Suprapubic skin (tissue), 4 donors: ENCODE measurements around the gene COBLL1. TPM values are rescaled to one million over a fixed set of nuclear protein-coding genes. Genes with fewer than 3 reads are reported as not detected.

ENCODE experiments used
- DNase-seq, 2 donors: peaks; one replicate each; pipeline ENCODE4 v3.0.0-alpha.2; 2019; ENCODE audit warnings: low spot score in 2 of 2
- H3K27ac ChIP-seq: fragments of 200-600 bp; sonication (generic); one replicate; pipeline ENCODE4 v1.5.1; 2019
- H3K27me3 ChIP-seq: fragments of 200-600 bp; sonication (generic); one replicate; pipeline ENCODE4 v1.5.1; 2019
- H3K36me3 ChIP-seq: fragments of 200-600 bp; sonication (generic); one replicate; pipeline ENCODE4 v1.5.1; 2019
- H3K4me1 ChIP-seq: fragments of 200-600 bp; sonication (generic); one replicate; pipeline ENCODE4 v1.5.1; 2019
- H3K4me3 ChIP-seq: fragments of 200-600 bp; sonication (generic); one replicate; pipeline ENCODE4 v1.5.1; 2019; ENCODE audit warnings: mild to moderate bottlenecking
- H3K9me3 ChIP-seq: fragments of 200-600 bp; sonication (generic); one replicate; pipeline ENCODE4 v1.5.1; 2019
- CTCF ChIP-seq, 2 donors: fragments of 200-600 bp in 1 of 2; fragments of 450-650 bp in 1 of 2; sonication (generic) in 1 of 2; IDR thresholded peaks; one replicate each; pipeline ENCODE4 v1.5.1; 2016 to 2019; ENCODE audit warnings: antibody characterized with exemption in 2 of 2, mild to moderate bottlenecking in 1 of 2, moderate library complexity in 1 of 2
- EP300 ChIP-seq: sonication (generic); formaldehyde crosslinking; IDR thresholded peaks from one replicate; pipeline ENCODE4 v1.6.1; 2017; ENCODE audit warnings: antibody characterized with exemption
- POLR2A ChIP-seq, 2 donors: fragments of 450-650 bp; IDR thresholded peaks; one replicate each; pipeline ENCODE4 v1.6.1; 2017; ENCODE audit warnings: antibody characterized with exemption in 2 of 2, mild to moderate bottlenecking in 2 of 2, moderate library complexity in 2 of 2
- POLR2AphosphoS5 ChIP-seq, 3 donors: sonication (generic); formaldehyde crosslinking; IDR thresholded peaks; one replicate each; pipeline ENCODE4 v1.6.1; 2017; ENCODE audit warnings: antibody characterized with exemption in 3 of 3
- WGBS: methylation state at CpG from one replicate; pipeline ENCODE4 v1.1.5; 2018; 5-methylcytosine and 5-hydroxymethylcytosine counted together
- total RNA-seq, 4 donors: library from RNA; depleted of rRNA; stranded (reverse); fragments of >200 nt; gene quantifications; one replicate each; pipeline ENCODE4 v1.1.0, GENCODE V29; 2016

COBLL1 gene
- total RNA-seq, 4 donors from 2014 or later: 36.2 to 170 (median 61.0) TPM

GRCh38 chr2:164694275-164694695, 147.3 kb downstream of the COBLL1 start:
- DNase-seq: no peak
- Histone ChIP-seq H3K27me3 (no peaks in the 10 kb centered on the region), H3K4me1 (no peaks in the 10 kb centered on the region), H3K9me3 (no peaks in the 10 kb centered on the region), H3K36me3 (peaks cover 45% of the 10 kb centered on the region), H3K4me3 (no peak overlapping the region), H3K27ac (no peak overlapping the region)
- WGBS: 89% methylated on average over 6 of the region's 6 CpGs
- TF ChIP-seq CTCF (IDR thresholded peaks at IDR 0.05) (no peak), EP300 (no peak), POLR2A (IDR thresholded peaks at IDR 0.05) (no peak), POLR2AphosphoS5 (IDR thresholded peaks at IDR 0.05) (no peak)

DNA sequence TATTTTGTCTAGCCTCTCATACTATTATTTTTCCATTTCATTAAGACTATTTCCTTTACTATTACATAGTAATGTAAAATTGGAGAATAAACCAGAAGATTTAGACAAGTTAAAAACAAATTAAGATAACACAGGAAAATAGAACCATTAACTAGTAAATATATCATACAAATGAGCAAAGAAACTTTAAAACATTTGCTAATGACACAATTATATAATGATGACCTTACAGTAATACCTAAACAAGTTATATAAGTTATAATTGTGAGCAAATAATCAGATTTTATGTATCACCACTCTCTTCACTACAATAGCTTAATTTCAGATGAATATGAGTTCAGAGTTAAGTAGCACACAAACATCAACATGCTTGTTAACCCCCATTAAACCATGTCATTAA, 147.8 kb downstream of the COBLL1 start:
- H3K4me3 ChIP-seq: no peak overlapping the region
- peaks cover 47% of the 10 kb centered on the region for H3K36me3 ChIP-seq
- DNase-seq: no peak
- TF ChIP-seq EP300 (no peak), POLR2A (IDR thresholded peaks at IDR 0.05) (no peak), CTCF (IDR thresholded peaks at IDR 0.05) (no peak), POLR2AphosphoS5 (IDR thresholded peaks at IDR 0.05) (no peak)
- H3K9me3 ChIP-seq: no peaks in the 10 kb centered on the region
- H3K27me3 ChIP-seq: no peaks in the 10 kb centered on the region
- H3K4me1 ChIP-seq: no peaks in the 10 kb centered on the region
- H3K27ac ChIP-seq: no peak overlapping the region

DNA sequence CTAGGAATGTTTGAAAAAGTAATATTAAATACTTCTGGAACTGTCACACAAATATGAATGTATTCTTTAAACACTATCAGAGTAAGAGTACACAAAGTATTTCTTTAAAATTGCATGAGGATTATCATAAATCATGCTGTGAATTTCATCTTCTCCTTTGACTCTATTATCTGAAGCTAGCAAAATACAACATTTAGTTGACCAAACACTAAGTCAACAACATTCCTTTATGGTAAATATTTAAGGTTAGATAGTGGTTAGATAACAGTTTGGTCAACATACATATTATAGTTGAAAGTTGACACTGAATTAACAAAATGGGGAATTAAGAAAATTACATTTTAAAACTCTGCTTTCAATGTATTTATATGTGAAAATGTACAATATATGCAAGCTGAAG, 148.2 kb downstream of the COBLL1 start:
- Histone ChIP-seq H3K27ac (no peak overlapping the region), H3K4me1 (no peaks in the 10 kb centered on the region), H3K36me3 (peaks cover 49% of the 10 kb centered on the region), H3K9me3 (no peaks in the 10 kb centered on the region), H3K4me3 (no peak overlapping the region), H3K27me3 (no peaks in the 10 kb centered on the region)
- no peak for TF ChIP-seq CTCF (IDR thresholded peaks at IDR 0.05)
- no peak for TF ChIP-seq POLR2A (IDR thresholded peaks at IDR 0.05)
- TF ChIP-seq POLR2AphosphoS5 (IDR thresholded peaks at IDR 0.05): no peak
- no peak for TF ChIP-seq EP300
- no peak for DNase-seq

DNA sequence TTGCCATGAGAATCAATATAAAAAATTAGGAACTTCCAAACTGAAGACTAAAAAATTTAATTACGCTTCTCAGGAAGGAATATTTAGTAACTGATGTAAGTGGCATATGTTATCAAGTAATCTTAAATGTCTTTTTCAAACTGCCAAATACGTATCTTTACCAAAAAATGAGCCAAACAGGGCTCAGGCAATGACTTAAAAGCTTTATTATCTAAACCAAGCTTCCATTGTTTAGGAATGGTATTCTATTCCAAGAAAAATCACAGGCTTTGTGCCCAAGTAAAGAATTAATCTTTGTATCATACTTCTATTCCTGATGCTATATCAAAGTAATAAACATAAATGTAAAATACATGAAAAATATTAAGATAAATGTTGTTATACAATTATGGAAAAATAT, 148.7 kb downstream of the COBLL1 start:
- no peaks in the 10 kb centered on the region for H3K27me3 ChIP-seq
- no peak for TF ChIP-seq EP300
- TF ChIP-seq POLR2AphosphoS5 (IDR thresholded peaks at IDR 0.05): no peak
- TF ChIP-seq POLR2A (IDR thresholded peaks at IDR 0.05): no peak
- peaks cover 53% of the 10 kb centered on the region for H3K36me3 ChIP-seq
- H3K4me1 ChIP-seq: no peaks in the 10 kb centered on the region
- no peaks in the 10 kb centered on the region for H3K9me3 ChIP-seq
- no peak for DNase-seq
- WGBS: 79% methylated on average over 2 of the region's 2 CpGs
- H3K27ac ChIP-seq: no peak overlapping the region
- no peak overlapping the region for H3K4me3 ChIP-seq

DNA sequence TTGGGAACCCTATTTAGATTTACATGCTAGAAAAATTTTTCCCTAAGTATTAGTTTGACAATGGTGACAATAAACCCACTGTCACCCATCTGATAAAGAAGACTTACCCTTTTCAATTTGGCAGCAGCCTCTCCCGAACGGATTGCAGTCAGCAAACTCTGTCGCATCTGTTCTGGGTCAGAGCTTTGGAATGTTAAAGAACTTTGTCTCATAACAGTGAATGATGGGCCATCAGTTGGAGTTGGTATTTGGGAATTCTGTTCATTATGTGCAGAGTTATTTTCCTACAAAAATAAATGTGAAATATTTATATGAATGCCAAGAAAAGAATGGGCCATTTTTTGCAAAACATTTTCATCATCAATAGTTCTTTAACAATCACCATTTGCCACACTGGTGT, 149.5 kb downstream of the COBLL1 start:
- peaks cover 60% of the 10 kb centered on the region for H3K36me3 ChIP-seq
- H3K27me3 ChIP-seq: no peaks in the 10 kb centered on the region
- no peak for TF ChIP-seq EP300
- TF ChIP-seq CTCF (IDR thresholded peaks at IDR 0.05): no peak
- TF ChIP-seq POLR2AphosphoS5 (IDR thresholded peaks at IDR 0.05): no peak
- TF ChIP-seq POLR2A (IDR thresholded peaks at IDR 0.05): no peak
- 59% methylated on average over 3 of the region's 3 CpGs for WGBS
- H3K27ac ChIP-seq: no peak overlapping the region
- DNase-seq: no peak
- H3K4me1 ChIP-seq: no peaks in the 10 kb centered on the region
- no peak overlapping the region for H3K4me3 ChIP-seq
- H3K9me3 ChIP-seq: no peaks in the 10 kb centered on the region

GRCh38 chr2:164691346-164691887, 150.2 kb downstream of the COBLL1 start:
- 95% methylated on average over 2 of the region's 2 CpGs for WGBS
- H3K9me3 ChIP-seq: no peaks in the 10 kb centered on the region
- no peak overlapping the region for H3K4me3 ChIP-seq
- no peaks in the 10 kb centered on the region for H3K4me1 ChIP-seq
- H3K27ac ChIP-seq: no peak overlapping the region
- no peak for TF ChIP-seq POLR2AphosphoS5 (IDR thresholded peaks at IDR 0.05)
- TF ChIP-seq EP300: no peak
- TF ChIP-seq POLR2A (IDR thresholded peaks at IDR 0.05): no peak
- TF ChIP-seq CTCF (IDR thresholded peaks at IDR 0.05): no peak
- no peaks in the 10 kb centered on the region for H3K27me3 ChIP-seq
- DNase-seq: no peak
- peaks cover 65% of the 10 kb centered on the region for H3K36me3 ChIP-seq
